Measurements from ENCODE around the gene ARSB. TPM values are rescaled to one million over a fixed set of nuclear protein-coding genes. Genes with fewer than 3 reads are reported as not detected.

ARSB gene
- total and polyA plus RNA-seq, 2 donors from 2014 or later: 8.3 to 16.4 TPM

DNA sequence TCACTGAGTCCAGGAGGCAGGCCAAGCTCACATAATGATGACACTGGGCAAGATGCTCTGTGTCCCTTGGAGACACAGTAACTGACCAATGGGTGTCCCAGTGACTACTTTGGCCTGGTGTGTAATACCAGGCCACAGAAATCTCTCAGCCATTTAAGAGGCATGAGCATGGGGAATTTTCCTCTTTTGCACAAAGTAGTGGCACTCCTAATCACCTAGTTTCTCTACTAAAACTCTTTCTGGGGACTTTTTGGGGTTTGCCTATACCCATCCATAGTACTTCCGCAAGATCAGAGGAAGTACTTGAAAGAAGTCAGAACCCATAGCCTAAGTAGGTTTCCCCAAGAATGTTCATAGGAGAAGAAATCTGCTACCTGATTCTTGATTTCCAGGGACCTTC is 161.9 kb downstream of the ARSB start:
- no peak overlapping the region for H3K27ac ChIP-seq (ENCODE audit: low read depth in 2 of 2, low read length in 2 of 2)
- no peaks in the 10 kb centered on the region for H3K27me3 ChIP-seq (ENCODE audit: control insufficient read depth, insufficient read depth, low read length)
- DNase-seq: no peak
- H3K4me1 ChIP-seq (ENCODE audit: control insufficient read depth in 2 of 3, insufficient read depth in 2 of 3, low read depth in 1 of 3, low read length in 3 of 3): peaks cover 0 to 3% (median 0%) of the 10 kb centered on the region in 3 donors
- intact Hi-C loops (cut with DNase I): no loop called here
- no peak for TF ChIP-seq CTCF (IDR thresholded peaks at IDR 0.05; ENCODE audit: borderline replicate concordance, extremely low read depth, insufficient read depth)
- no peak for FAIRE-seq
- no peak overlapping the region for H3K9ac ChIP-seq (ENCODE audit: low read length in 3 of 3)
- H3K36me3 ChIP-seq (ENCODE audit: control insufficient read depth in 2 of 3, insufficient read depth in 3 of 3, low read length in 3 of 3): no peaks in the 10 kb centered on the region
- H3K9me3 ChIP-seq (ENCODE audit: control insufficient read depth in 2 of 3, insufficient read depth in 1 of 3, low read length in 3 of 3): no peaks in the 10 kb centered on the region
- H3K4me3 ChIP-seq (ENCODE audit: low read length in 3 of 3): no peak overlapping the region

GRCh38 chr5:78821536-78822021 is 163.5 kb downstream of the ARSB start:
- no peak for FAIRE-seq
- Histone ChIP-seq H3K27me3 (ENCODE audit: control insufficient read depth, insufficient read depth, low read length) (no peaks in the 10 kb centered on the region), H3K9ac (ENCODE audit: low read length in 3 of 3) (no peak overlapping the region), H3K27ac (ENCODE audit: low read depth in 2 of 2, low read length in 2 of 2) (no peak overlapping the region), H3K4me1 (ENCODE audit: control insufficient read depth in 2 of 3, insufficient read depth in 2 of 3, low read depth in 1 of 3, low read length in 3 of 3) (peaks cover 0 to 3% (median 0%) of the 10 kb centered on the region in 3 donors), H3K4me3 (ENCODE audit: low read length in 3 of 3) (no peak overlapping the region), H3K9me3 (ENCODE audit: control insufficient read depth in 2 of 3, insufficient read depth in 1 of 3, low read length in 3 of 3) (no peaks in the 10 kb centered on the region), H3K36me3 (ENCODE audit: control insufficient read depth in 2 of 3, insufficient read depth in 3 of 3, low read length in 3 of 3) (peaks cover 0 to 5% (median 0%) of the 10 kb centered on the region in 3 donors)
- DNase-seq: peak in 1 of 5 donors; percentile 87
- intact Hi-C loops (cut with DNase I): no loop called here
- TF ChIP-seq CTCF (IDR thresholded peaks at IDR 0.05; ENCODE audit: borderline replicate concordance, extremely low read depth, insufficient read depth): no peak

DNA sequence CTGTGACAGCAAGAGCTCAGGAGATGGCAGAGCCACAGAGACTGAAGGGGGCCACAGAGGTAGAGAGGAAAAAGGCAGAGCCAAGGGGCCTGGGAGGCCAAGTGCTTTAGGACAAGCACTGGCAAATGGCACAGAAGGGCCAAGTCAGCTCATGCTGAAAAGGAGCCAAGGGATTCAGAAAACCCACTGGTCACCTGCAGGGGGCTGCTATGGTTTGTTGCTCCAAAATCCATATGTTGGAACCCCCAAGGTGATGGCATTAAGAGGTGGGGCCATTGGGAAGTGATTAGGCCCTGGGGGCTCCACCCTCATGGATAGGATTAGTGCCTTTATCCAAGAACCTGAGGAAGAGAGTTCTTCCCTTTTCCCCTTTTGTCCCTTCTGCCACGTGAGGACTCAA is 165.4 kb downstream of the ARSB start:
- no peak overlapping the region for H3K9ac ChIP-seq (ENCODE audit: low read length in 3 of 3)
- no peak overlapping the region for H3K4me3 ChIP-seq (ENCODE audit: low read length in 3 of 3)
- peaks cover 0 to 8% (median 0%) of the 10 kb centered on the region in 3 donors for H3K36me3 ChIP-seq (ENCODE audit: control insufficient read depth in 2 of 3, insufficient read depth in 3 of 3, low read length in 3 of 3)
- intact Hi-C loops (cut with DNase I): no loop called here
- no peaks in the 10 kb centered on the region for H3K27me3 ChIP-seq (ENCODE audit: control insufficient read depth, insufficient read depth, low read length)
- H3K27ac ChIP-seq (ENCODE audit: low read depth in 2 of 2, low read length in 2 of 2): no peak overlapping the region
- no peaks in the 10 kb centered on the region for H3K9me3 ChIP-seq (ENCODE audit: control insufficient read depth in 2 of 3, insufficient read depth in 1 of 3, low read length in 3 of 3)
- H3K4me1 ChIP-seq (ENCODE audit: control insufficient read depth in 2 of 3, insufficient read depth in 2 of 3, low read depth in 1 of 3, low read length in 3 of 3): peaks cover 0 to 3% (median 0%) of the 10 kb centered on the region in 3 donors
- no peak for FAIRE-seq
- no peak for DNase-seq
- no peak for TF ChIP-seq CTCF (IDR thresholded peaks at IDR 0.05; ENCODE audit: borderline replicate concordance, extremely low read depth, insufficient read depth)

DNA sequence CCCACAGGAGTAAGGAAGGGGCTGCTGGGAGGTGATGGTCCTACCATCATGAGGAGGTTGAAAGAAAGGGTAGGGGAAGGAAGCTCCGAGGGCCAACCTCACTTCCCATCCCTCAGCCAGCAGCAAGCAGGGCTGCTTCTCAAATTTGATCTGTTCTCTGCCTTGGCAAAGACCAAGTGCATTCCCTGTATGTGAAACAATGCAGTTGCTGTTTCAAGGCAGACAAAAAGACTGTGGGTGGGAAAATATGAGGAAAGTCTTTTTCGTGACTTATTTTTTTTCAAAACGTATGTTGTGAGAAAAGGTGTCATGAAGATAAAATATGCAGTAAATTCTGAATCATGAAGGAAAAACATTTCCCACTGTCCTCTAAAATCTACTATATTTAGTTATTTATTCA is 165.9 kb downstream of the ARSB start:
- Histone ChIP-seq H3K9ac (ENCODE audit: low read length in 3 of 3) (no peak overlapping the region), H3K36me3 (ENCODE audit: control insufficient read depth in 2 of 3, insufficient read depth in 3 of 3, low read length in 3 of 3) (peaks cover 0 to 8% (median 0%) of the 10 kb centered on the region in 3 donors), H3K4me3 (ENCODE audit: low read length in 3 of 3) (no peak overlapping the region), H3K4me1 (ENCODE audit: control insufficient read depth in 2 of 3, insufficient read depth in 2 of 3, low read depth in 1 of 3, low read length in 3 of 3) (no peaks in the 10 kb centered on the region), H3K27ac (ENCODE audit: low read depth in 2 of 2, low read length in 2 of 2) (no peak overlapping the region), H3K9me3 (ENCODE audit: control insufficient read depth in 2 of 3, insufficient read depth in 1 of 3, low read length in 3 of 3) (no peaks in the 10 kb centered on the region), H3K27me3 (ENCODE audit: control insufficient read depth, insufficient read depth, low read length) (no peaks in the 10 kb centered on the region)
- intact Hi-C loops (cut with DNase I): no loop called here
- DNase-seq (no peak), FAIRE-seq (no peak)
- no peak for TF ChIP-seq CTCF (IDR thresholded peaks at IDR 0.05; ENCODE audit: borderline replicate concordance, extremely low read depth, insufficient read depth)

Measured in kidney (tissue), 14 donors.